ENCODE data around the gene CACNA2D4.

The CACNA2D4 gene

DNA sequence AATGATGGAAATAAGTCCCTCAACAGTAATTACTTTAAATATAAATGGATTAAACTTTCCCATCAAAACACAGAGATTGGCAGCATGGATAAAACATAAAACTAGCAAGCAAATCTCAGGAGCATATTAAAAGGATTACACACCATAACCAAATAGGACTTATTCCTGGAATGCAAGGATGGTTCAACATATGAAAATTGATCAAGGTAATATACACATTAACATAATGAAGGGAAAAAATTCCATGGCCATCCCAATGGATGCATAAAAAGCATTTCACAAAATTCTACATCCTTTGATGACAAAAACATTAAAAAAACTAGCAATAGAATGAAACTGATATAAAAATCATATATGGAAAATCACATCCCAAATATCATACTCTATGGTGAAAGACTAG, 13.6 kb downstream of the CACNA2D4 start:
- peaks cover 23% of the 10 kb centered on the region; the same call in 1 of the 2 replicates for H3K9me3 ChIP-seq (ENCODE audit: insufficient read depth, low read depth, low read length)
- H3K4me1 ChIP-seq (ENCODE audit: insufficient read depth, low read length), result no peaks in the 10 kb centered on the region
- no peak overlapping the region for H3K9ac ChIP-seq (ENCODE audit: low read depth, low read length)
- H3K27me3 ChIP-seq (ENCODE audit: insufficient read depth, low read length), result no peaks in the 10 kb centered on the region
- H3K27ac ChIP-seq (ENCODE audit: low read depth, low read length), result no peak overlapping the region
- H3K4me3 ChIP-seq (ENCODE audit: low read length), result no peak overlapping the region
- H3K36me3 ChIP-seq (ENCODE audit: insufficient read depth, low read length), result no peaks in the 10 kb centered on the region

DNA sequence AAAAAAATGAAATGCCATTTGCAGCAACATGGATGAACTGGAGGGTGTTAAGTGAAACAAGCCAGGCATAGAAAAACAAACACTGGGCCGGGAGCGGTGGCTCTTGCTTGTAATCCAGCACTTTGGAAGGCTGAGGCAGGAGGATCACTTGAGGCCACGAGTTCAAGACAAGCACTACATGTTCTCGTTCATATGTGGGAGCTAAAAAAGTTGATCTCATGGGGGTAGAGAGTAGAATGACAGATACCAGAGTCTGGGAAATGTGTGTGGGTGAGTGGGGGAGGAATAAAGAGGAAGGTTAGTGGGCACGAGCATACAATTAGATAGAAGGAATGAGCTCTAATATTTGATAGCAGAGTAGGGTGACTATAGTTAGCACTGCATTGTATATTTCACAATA, 21.5 kb downstream of the CACNA2D4 start:
- H3K9me3 ChIP-seq (ENCODE audit: insufficient read depth, low read depth, low read length), result no peaks in the 10 kb centered on the region
- no peaks in the 10 kb centered on the region for H3K27me3 ChIP-seq (ENCODE audit: insufficient read depth, low read length)
- H3K36me3 ChIP-seq (ENCODE audit: insufficient read depth, low read length), result no peaks in the 10 kb centered on the region
- no peak overlapping the region for H3K9ac ChIP-seq (ENCODE audit: low read depth, low read length)
- no peak overlapping the region for H3K27ac ChIP-seq (ENCODE audit: low read depth, low read length)
- no peak overlapping the region for H3K4me3 ChIP-seq (ENCODE audit: low read length)
- no peaks in the 10 kb centered on the region for H3K4me1 ChIP-seq (ENCODE audit: insufficient read depth, low read length)
- 82% methylated on average over 5 of the region's 5 CpGs for whole genome bisulfite sequencing

DNA sequence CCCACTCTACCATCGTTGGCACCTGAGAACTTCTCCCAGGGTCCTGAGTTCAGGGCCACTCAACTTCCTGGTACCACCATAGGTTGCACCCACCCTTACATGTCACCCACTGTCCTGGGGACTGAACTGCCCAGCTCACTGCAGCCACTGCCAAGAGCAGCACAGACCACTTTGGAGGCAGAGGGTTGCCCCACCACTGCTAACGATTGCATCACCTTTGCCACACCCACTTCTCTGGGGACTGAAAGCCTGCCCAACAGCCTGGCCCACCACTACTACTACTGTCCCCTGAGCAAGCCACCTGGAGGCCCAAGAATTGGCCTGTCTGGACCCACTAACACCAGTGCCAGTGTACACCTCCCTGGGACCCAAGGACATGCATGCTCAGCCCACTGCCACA, 27.6 kb downstream of the CACNA2D4 start:
- Histone ChIP-seq H3K27ac (ENCODE audit: low read depth, low read length) (no peak overlapping the region), H3K4me1 (ENCODE audit: insufficient read depth, low read length) (no peaks in the 10 kb centered on the region), H3K9ac (ENCODE audit: low read depth, low read length) (no peak overlapping the region), H3K36me3 (ENCODE audit: insufficient read depth, low read length) (no peaks in the 10 kb centered on the region), H3K4me3 (ENCODE audit: low read length) (no peak overlapping the region), H3K9me3 (ENCODE audit: insufficient read depth, low read depth, low read length) (no peaks in the 10 kb centered on the region), H3K27me3 (ENCODE audit: insufficient read depth, low read length) (no peaks in the 10 kb centered on the region)
- WGBS, result 89% methylated on average over 2 of the region's 2 CpGs

DNA sequence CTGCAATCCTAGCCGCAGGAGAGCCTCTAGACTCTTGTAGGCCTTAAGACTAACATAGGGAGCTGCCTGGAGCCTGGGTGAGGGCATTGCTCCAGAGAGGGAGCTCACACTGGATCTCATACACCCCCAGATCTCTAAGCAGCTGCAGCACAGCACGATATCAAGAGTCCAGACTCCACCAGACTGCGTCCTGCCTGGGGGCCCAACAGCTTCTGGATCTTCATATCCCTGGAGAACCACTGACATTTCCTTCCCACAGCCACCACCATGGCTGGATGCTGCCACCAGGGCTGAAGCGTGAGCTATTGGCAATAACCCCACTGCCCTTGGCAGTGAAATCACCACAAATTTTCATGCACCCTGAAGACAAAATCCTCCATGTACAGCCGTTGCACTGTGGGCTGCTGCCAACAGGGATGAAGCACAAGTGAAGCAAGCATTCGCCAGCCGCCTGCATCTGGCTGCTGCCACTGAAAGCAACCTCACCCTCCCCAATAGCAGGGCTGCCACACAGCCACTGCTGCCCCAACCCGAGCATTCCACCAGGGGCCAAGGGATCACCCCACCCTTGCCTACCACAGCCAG, 28.2 kb downstream of the CACNA2D4 start:
- H3K36me3 ChIP-seq (ENCODE audit: insufficient read depth, low read length), result no peaks in the 10 kb centered on the region
- H3K27me3 ChIP-seq (ENCODE audit: insufficient read depth, low read length), result no peaks in the 10 kb centered on the region
- WGBS, result 92% methylated on average over 8 of the region's 8 CpGs
- H3K4me3 ChIP-seq (ENCODE audit: low read length), result no peak overlapping the region
- no peaks in the 10 kb centered on the region for H3K4me1 ChIP-seq (ENCODE audit: insufficient read depth, low read length)
- no peak overlapping the region for H3K9ac ChIP-seq (ENCODE audit: low read depth, low read length)
- H3K27ac ChIP-seq (ENCODE audit: low read depth, low read length), result no peak overlapping the region
- no peaks in the 10 kb centered on the region for H3K9me3 ChIP-seq (ENCODE audit: insufficient read depth, low read depth, low read length)

GRCh38 chr12:1888923-1889322, 29.5 kb downstream of the CACNA2D4 start:
- H3K4me3 ChIP-seq (ENCODE audit: low read length), result no peak overlapping the region
- no peaks in the 10 kb centered on the region for H3K4me1 ChIP-seq (ENCODE audit: insufficient read depth, low read length)
- H3K9ac ChIP-seq (ENCODE audit: low read depth, low read length), result no peak overlapping the region
- H3K27ac ChIP-seq (ENCODE audit: low read depth, low read length), result no peak overlapping the region
- H3K36me3 ChIP-seq (ENCODE audit: insufficient read depth, low read length), result no peaks in the 10 kb centered on the region
- H3K9me3 ChIP-seq (ENCODE audit: insufficient read depth, low read depth, low read length), result no peaks in the 10 kb centered on the region
- H3K27me3 ChIP-seq (ENCODE audit: insufficient read depth, low read length), result no peaks in the 10 kb centered on the region
- 96% methylated on average over 3 of the region's 3 CpGs for WGBS

DNA sequence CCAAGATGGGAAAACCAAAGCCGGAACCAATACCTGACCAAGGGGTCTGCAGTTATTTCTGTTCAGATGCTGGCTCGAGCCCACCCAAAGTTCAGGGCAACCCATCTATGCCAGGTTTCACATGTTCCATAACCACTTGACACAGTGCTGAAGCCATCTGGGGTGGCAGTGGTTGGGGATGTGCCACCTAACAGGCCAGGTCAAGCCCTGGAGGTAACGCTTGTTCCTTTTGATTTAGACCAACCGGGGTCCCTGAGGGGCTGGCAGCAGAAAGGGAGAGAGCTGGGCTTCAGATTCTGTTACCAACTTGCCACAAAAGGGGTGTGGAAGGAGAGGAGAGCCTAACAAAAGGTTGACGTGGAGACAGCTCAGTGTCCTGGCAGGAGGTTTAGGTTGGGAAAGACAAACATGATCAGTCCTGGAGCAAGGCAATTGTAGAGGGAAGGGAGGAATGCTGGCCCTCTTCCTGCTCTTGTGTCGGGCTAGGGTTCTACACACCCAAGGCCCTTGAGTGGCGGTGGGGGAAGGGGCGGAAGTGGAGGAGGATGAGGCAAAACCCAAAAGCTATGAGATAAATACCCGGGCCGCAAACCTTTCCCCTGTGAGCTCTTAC, 31.9 kb downstream of the CACNA2D4 start:
- no peaks in the 10 kb centered on the region for H3K36me3 ChIP-seq (ENCODE audit: insufficient read depth, low read length)
- H3K9ac ChIP-seq (ENCODE audit: low read depth, low read length), result no peak overlapping the region
- no peaks in the 10 kb centered on the region for H3K4me1 ChIP-seq (ENCODE audit: insufficient read depth, low read length)
- H3K9me3 ChIP-seq (ENCODE audit: insufficient read depth, low read depth, low read length), result no peaks in the 10 kb centered on the region
- WGBS, result 83% methylated on average over 10 of the region's 10 CpGs
- H3K27me3 ChIP-seq (ENCODE audit: insufficient read depth, low read length), result no peaks in the 10 kb centered on the region
- H3K27ac ChIP-seq (ENCODE audit: low read depth, low read length), result no peak overlapping the region
- no peak overlapping the region for H3K4me3 ChIP-seq (ENCODE audit: low read length)

DNA sequence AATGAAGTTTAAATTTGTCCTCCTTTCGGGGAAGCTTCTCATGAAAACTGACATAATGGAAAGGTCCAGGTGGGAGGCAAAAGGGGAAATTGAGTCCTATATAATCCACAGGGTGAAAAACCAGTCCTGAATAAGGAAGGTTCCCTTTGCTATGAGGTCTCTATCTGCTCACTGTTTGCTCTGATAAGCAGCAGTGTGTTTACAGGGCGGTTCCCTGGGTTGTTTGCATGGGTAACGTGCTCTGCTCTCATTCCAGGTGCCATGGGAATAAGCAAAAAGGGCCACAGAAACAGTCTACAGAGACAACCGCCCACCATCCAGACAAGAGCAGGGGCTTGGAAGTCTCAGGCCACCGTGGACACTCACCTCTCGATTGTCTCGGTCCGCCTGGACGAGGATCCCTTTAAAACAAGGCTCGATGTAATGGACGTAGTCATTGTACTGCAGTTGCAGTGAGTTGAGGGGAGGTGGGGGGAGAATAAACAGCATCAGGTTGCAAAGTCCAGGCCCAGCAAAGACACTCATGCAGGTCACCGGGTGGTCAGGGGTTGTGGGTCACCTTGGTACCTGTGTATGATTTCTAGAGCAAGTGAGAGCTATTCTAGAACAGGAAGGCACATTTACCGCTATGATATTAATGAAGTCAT, 32.7 kb downstream of the CACNA2D4 start:
- H3K4me1 ChIP-seq (ENCODE audit: insufficient read depth, low read length), result no peaks in the 10 kb centered on the region
- H3K4me3 ChIP-seq (ENCODE audit: low read length), result no peak overlapping the region
- WGBS, result 91% methylated on average over 13 of the region's 13 CpGs
- H3K9me3 ChIP-seq (ENCODE audit: insufficient read depth, low read depth, low read length), result no peaks in the 10 kb centered on the region
- no peak overlapping the region for H3K9ac ChIP-seq (ENCODE audit: low read depth, low read length)
- no peaks in the 10 kb centered on the region for H3K36me3 ChIP-seq (ENCODE audit: insufficient read depth, low read length)
- no peaks in the 10 kb centered on the region for H3K27me3 ChIP-seq (ENCODE audit: insufficient read depth, low read length)
- H3K27ac ChIP-seq (ENCODE audit: low read depth, low read length), result no peak overlapping the region

- H3K27me3 ChIP-seq (ENCODE audit: insufficient read depth, low read length), result no peaks in the 10 kb centered on the region
- no peak overlapping the region for H3K9ac ChIP-seq (ENCODE audit: low read depth, low read length)
- H3K4me3 ChIP-seq (ENCODE audit: low read length), result no peak overlapping the region
- no peaks in the 10 kb centered on the region for H3K9me3 ChIP-seq (ENCODE audit: insufficient read depth, low read depth, low read length)
- H3K36me3 ChIP-seq (ENCODE audit: insufficient read depth, low read length), result no peaks in the 10 kb centered on the region
- WGBS, result over 99% methylated on average over 5 of the region's 5 CpGs
- H3K4me1 ChIP-seq (ENCODE audit: insufficient read depth, low read length), result no peaks in the 10 kb centered on the region
- H3K27ac ChIP-seq (ENCODE audit: low read depth, low read length), result no peak overlapping the region
Observed at GRCh38 chr12:1885082-1885596, 33.3 kb downstream of the CACNA2D4 start.

- WGBS, result 96% methylated on average over 9 of the region's 9 CpGs
- Histone ChIP-seq H3K36me3 (ENCODE audit: insufficient read depth, low read length) (no peaks in the 10 kb centered on the region), H3K27ac (ENCODE audit: low read depth, low read length) (no peak overlapping the region), H3K9me3 (ENCODE audit: insufficient read depth, low read depth, low read length) (no peaks in the 10 kb centered on the region), H3K4me1 (ENCODE audit: insufficient read depth, low read length) (no peaks in the 10 kb centered on the region), H3K9ac (ENCODE audit: low read depth, low read length) (no peak overlapping the region), H3K4me3 (ENCODE audit: low read length) (no peak overlapping the region), H3K27me3 (ENCODE audit: insufficient read depth, low read length) (no peaks in the 10 kb centered on the region)
Observed at GRCh38 chr12:1884651-1885050, 33.8 kb downstream of the CACNA2D4 start.

DNA sequence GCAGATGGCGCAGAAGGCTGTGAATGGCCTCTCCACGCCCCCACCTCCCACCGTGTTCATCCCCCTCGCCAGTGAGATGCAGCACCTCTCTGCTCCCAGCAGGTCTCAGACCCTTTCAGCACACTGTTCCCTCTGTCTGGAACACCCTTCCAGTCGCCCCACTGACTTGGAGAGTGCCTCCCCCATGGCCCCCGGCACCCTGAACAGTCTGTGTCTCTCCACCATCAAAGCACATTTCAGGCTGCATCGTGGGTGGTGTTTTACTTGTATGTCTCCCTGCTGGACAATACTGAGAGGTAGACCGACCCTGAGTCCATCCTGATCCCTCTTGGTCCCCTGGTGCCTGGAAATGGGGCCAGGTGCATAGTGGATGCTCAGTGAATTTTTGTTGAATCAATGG, 34.9 kb downstream of the CACNA2D4 start:
- Histone ChIP-seq H3K9ac (ENCODE audit: low read depth, low read length) (no peak overlapping the region), H3K4me1 (ENCODE audit: insufficient read depth, low read length) (no peaks in the 10 kb centered on the region), H3K27ac (ENCODE audit: low read depth, low read length) (no peak overlapping the region), H3K27me3 (ENCODE audit: insufficient read depth, low read length) (no peaks in the 10 kb centered on the region), H3K4me3 (ENCODE audit: low read length) (no peak overlapping the region), H3K9me3 (ENCODE audit: insufficient read depth, low read depth, low read length) (no peaks in the 10 kb centered on the region), H3K36me3 (ENCODE audit: insufficient read depth, low read length) (no peaks in the 10 kb centered on the region)
- WGBS, result 89% methylated on average over 8 of the region's 8 CpGs

GRCh38 chr12:1882850-1883470, 35.5 kb downstream of the CACNA2D4 start:
- no peaks in the 10 kb centered on the region for H3K4me1 ChIP-seq (ENCODE audit: insufficient read depth, low read length)
- H3K4me3 ChIP-seq (ENCODE audit: low read length), result no peak overlapping the region
- no peaks in the 10 kb centered on the region for H3K36me3 ChIP-seq (ENCODE audit: insufficient read depth, low read length)
- H3K27me3 ChIP-seq (ENCODE audit: insufficient read depth, low read length), result no peaks in the 10 kb centered on the region
- 92% methylated on average over 19 of the region's 19 CpGs for WGBS
- no peaks in the 10 kb centered on the region for H3K9me3 ChIP-seq (ENCODE audit: insufficient read depth, low read depth, low read length)
- no peak overlapping the region for H3K9ac ChIP-seq (ENCODE audit: low read depth, low read length)
- no peak overlapping the region for H3K27ac ChIP-seq (ENCODE audit: low read depth, low read length)
